ENCODE results near the gene B4GALT5.

GRCh38 chr20:49671433-49671832 lies 42.2 kb downstream of the B4GALT5 start:
- no peak for TF ChIP-seq TAF1 (IDR thresholded peaks at IDR 0.05; ENCODE audit: borderline replicate concordance, insufficient read depth, low read length)
- no peak for TF ChIP-seq SIN3A (IDR thresholded peaks at IDR 0.05; ENCODE audit: borderline replicate concordance, insufficient read depth, low read length)
- TF ChIP-seq POLR2AphosphoS5 (IDR thresholded peaks at IDR 0.05; ENCODE audit: low read depth, low read length) = no peak
- TF ChIP-seq REST (IDR thresholded peaks at IDR 0.05; ENCODE audit: insufficient read depth in 1 of 2, low read depth in 2 of 2, low read length in 2 of 2) = no peak
- TF ChIP-seq FOXP2 (optimal IDR thresholded peaks at IDR 0.05; ENCODE audit: borderline replicate concordance, extremely low read depth, extremely low read length, insufficient read depth) = no peak

Data from PFSK-1 (cell line).